ENCODE results near the gene MAP2K2.

The MAP2K2 gene

DNA sequence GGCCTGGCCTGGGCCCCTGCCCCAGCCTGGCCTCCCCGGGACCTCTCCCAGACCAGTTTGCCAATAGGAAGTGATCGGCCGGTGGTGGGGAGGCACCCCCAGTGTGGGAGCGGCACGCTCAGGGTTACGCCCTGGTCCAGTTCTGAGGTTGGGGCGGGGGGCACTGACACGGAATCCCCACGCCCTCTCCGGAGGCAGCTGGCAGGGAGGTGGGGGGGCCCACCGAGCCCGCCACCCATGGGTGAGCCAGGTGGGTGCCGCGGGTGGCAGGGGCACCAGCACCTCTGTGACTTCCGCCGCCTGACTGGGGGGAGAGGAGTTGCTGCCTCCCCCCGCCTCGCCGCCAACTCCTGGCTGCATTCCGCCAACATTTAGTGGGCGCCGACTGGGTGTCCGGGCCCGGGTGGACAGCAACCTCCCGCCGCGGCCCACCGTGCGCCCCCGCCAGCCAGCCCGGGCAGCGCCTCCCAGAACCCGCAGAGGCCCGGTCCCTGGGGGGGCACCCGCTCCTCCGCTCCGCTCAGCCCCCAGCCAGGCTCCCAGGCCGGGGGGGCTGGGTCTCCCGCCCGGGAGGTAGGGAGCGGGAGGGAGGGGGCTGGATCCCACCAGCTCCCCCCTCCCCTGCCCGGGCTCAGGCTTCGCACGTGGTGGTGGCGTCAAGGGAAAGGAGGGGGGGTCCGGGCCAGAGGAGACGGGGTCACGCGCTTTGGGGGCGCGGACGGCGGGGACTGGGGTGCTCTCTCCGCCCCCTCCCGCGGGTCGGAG is 59.2 kb downstream of the MAP2K2 start:
- DNase-seq (ENCODE audit: low spot score in 2 of 2), result peak; percentile 36 to 77
- peaks cover 40% of the 10 kb centered on the region for H3K4me1 Mint-ChIP-seq
- no peak for ATAC-seq
- H3K4me3 Mint-ChIP-seq, result peak overlapping the region; percentile 89
- H3K36me3 Mint-ChIP-seq, result peaks cover 54% of the 10 kb centered on the region
- no peaks in the 10 kb centered on the region for H3K9me3 Mint-ChIP-seq
- peak overlapping the region; percentile 86 for H3K27ac Mint-ChIP-seq

DNA sequence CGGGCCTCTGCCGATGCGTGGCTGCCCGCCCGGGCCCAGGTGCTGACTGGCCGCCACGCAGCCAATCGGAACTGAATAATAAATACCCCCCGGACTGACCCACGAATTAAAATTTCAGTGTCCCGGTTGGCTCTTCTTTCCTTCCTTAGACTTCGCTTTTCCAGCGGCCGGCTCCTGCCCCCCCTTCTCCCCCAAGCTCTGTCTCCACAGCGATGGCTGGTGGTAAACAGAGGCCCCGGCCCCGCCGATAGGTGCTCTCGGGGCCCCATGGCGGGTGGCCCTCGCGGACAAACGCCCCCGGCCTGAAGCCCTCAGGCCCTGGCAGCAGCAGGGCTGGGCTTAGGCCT is 59.8 kb downstream of the MAP2K2 start:
- peak overlapping the region; percentile 86 for H3K27ac Mint-ChIP-seq
- H3K4me3 Mint-ChIP-seq, result peak overlapping the region; percentile 89
- peaks cover 58% of the 10 kb centered on the region for H3K36me3 Mint-ChIP-seq
- DNase-seq (ENCODE audit: low spot score in 2 of 2) (no peak), ATAC-seq (no peak)
- peaks cover 39% of the 10 kb centered on the region for H3K4me1 Mint-ChIP-seq
- H3K9me3 Mint-ChIP-seq, result no peaks in the 10 kb centered on the region

DNA sequence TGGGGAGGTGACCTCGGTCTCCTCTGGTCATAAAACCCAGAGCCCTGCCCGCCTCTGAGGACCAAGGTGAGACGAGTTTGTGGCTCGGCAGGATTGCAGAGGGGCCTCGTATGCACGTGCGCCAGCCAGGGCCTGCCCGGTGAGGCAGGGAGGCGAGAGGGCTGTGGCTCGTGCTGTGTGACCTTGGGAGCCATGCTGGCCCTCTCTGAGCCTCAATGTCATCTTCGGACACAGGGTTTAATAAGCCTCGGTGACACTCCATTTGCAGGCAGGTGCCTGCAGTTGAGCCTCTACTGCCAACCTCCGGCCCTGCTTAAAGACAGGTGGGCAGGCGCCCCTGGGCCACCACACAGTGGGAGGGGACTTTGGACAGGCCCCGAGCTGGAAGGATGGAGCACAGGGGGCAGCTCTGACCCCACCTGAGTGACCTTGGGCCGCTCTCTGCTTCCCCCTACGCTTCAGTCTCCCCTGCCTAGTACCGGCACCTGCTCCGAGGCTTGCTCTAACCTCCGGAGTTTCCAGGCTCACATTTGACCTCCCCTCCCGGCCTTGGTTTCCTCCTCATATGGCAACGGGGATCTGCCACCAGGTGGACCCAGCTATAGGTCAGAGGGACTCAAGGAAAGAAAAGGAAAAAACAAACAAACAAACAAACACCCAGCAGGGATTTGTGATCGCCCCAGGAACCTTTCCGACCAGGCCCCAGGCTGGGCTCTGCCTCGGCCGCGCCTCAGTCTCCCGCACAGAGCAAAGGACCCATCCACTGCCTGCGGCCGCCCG is 60.4 kb downstream of the MAP2K2 start:
- no peak for ATAC-seq
- peak in 1 of 2 donors; percentile 65 for DNase-seq (ENCODE audit: low spot score in 2 of 2)
- peaks cover 58% of the 10 kb centered on the region for H3K36me3 Mint-ChIP-seq
- peak overlapping the region; percentile 86 for H3K27ac Mint-ChIP-seq
- H3K9me3 Mint-ChIP-seq, result no peaks in the 10 kb centered on the region
- peak overlapping the region; percentile 89 for H3K4me3 Mint-ChIP-seq
- H3K4me1 Mint-ChIP-seq, result peaks cover 36% of the 10 kb centered on the region

DNA sequence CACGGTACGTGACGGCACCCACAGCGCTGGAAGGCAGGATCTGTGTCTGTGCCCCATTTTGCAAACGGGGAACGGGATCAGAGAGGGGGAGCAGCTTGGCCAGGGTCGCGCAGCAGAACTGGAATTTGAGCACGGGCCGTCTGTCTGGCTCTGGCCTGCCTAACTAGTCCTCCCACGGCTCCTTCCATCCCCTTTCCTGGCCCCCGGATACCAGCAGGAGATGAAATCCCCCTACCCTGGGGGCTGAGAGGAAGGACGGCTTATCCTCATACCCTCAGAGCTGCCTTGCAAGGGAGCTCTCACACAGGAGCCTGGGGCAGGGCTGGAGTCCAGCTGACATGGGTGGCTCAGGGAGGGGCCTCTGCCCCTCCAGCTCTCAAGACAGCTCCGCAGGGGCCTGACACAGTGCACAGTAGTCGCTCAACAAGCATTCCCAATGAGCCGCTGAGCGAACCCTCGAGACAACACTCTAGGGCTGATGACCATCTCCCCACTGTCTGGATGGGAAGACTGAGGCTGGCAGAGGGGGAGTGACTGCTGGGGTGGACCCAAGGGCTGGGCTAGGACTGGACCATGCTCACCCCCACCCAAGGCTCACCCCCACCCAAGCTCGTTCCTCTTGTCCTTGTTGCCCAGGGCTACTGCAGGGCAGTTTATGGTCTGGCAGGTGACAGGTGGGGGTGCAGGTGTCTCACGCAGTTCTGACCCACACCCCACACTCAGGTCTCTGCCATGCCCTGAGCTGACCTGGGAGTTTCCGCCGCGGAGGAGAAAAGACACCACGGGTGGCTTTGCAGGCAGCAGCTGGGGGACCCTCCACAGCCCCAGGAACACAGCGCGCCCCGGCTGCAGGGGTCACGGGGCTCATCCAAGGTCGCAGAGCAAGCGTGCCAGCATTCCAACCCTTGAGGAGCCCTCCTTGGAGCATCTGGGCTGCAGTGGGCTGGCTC is 61.2 kb downstream of the MAP2K2 start:
- H3K27ac Mint-ChIP-seq, result peak overlapping the region; percentile 86
- H3K4me3 Mint-ChIP-seq, result peak overlapping the region; percentile 89
- DNase-seq (ENCODE audit: low spot score in 2 of 2) (no peak), ATAC-seq (no peak)
- peaks cover 59% of the 10 kb centered on the region for H3K36me3 Mint-ChIP-seq
- no peaks in the 10 kb centered on the region for H3K9me3 Mint-ChIP-seq
- H3K4me1 Mint-ChIP-seq, result peaks cover 39% of the 10 kb centered on the region

DNA sequence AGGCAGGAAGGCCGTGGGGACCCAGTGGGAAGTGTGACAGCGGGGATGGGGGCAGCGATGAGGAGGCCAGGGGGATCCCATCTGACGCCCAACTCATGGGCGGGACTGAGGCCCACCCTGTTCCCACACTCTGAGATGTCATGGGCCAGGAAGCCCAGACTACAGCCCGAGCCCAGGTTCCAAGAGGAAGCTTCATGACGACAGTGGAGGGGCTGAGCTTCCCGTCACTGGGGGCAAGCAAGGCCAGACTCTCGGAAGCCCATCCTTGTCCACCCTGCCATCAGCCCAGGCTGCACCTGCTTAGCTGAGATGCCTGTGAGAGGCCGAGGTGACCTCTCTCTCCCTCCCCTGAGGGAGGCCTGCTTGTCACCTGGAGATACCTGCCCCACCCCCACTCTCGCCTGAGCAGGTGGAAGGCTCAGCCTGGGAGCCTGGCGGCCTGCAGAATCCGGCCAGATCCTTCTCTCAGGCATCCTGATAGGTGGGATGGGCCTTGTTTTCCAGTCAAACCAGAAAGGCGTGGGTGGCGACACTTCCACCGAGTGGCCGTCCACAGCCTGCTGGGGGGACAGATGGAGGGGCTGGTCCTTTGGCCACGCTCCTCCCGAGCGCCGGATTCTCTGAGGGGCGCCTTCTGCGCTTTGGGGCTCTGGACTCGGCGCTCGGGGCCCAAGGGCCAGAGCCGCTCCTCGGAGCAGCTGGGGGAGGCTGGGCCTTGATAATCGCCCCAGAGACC is 62.1 kb downstream of the MAP2K2 start:
- H3K4me1 Mint-ChIP-seq, result peaks cover 47% of the 10 kb centered on the region
- no peak for ATAC-seq
- peak overlapping the region; percentile 89 for H3K4me3 Mint-ChIP-seq
- H3K27ac Mint-ChIP-seq, result peak overlapping the region; percentile 86
- H3K9me3 Mint-ChIP-seq, result no peaks in the 10 kb centered on the region
- DNase-seq (ENCODE audit: low spot score in 2 of 2), result no peak
- peaks cover 67% of the 10 kb centered on the region for H3K36me3 Mint-ChIP-seq

DNA sequence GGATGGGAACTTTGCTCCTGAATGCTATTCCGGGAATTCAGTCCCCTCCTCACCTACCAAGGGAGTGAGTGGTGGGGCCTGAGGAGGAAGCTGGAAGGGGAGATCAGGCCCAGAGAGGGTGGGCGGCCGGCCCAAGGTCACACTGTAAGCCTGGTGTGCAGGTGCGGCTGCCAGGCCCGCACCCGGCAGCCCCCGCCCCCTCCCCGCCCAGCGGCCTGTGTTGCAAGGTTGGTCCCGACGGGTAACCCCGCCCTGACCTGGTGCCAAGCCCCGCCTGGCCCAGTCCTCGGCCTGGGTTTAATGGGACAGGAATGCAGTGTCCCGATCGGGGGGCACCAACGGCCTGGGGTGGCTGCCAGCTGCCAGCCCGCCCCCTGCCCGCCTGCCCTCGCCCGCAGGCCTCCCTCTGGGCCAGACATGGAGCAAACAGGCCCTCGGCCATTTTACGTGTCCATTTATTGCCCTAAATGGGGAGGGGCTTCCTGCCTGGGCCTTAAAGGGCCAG is 62.7 kb downstream of the MAP2K2 start:
- ATAC-seq (no peak), DNase-seq (ENCODE audit: low spot score in 2 of 2) (peak; percentile 27 to 69)
- Mint-ChIP-seq H3K4me1 (peaks cover 50% of the 10 kb centered on the region), H3K36me3 (peaks cover 73% of the 10 kb centered on the region), H3K4me3 (peak overlapping the region; percentile 89), H3K27ac (peak overlapping the region; percentile 93), H3K9me3 (no peaks in the 10 kb centered on the region)

DNA sequence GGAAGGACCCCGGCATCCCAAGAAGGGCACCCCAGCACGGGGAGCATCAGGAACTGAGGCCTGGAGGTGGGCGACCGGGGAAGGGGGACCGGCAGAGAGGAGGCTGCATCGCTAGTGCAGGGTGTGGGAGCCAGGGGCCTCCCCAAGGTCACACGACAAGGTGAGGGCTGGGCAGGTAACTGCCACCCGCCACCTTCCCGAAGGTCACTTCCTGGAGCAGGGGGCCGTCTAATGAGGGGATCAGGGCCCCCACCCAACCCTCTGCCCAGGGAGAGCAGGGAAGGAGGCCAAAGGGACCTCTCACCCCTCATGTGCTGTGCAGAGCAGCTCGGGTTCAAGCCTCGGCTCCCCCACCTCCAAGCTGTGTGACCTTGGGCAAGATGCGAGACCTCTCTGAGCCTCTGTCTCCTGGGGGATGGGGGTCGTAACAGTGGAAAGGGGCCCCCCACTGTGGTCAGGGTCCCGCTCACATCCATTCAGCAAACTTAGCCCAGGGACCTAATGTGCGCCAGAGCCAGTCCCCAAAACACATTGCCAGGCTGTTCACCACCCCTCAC is 63.2 kb downstream of the MAP2K2 start:
- H3K4me1 Mint-ChIP-seq, result peaks cover 55% of the 10 kb centered on the region
- H3K27ac Mint-ChIP-seq, result peak overlapping the region; percentile 93
- DNase-seq (ENCODE audit: low spot score in 2 of 2) (peak in 1 of 2 donors; percentile 23), ATAC-seq (no peak)
- no peaks in the 10 kb centered on the region for H3K9me3 Mint-ChIP-seq
- peak overlapping the region; percentile 89 for H3K4me3 Mint-ChIP-seq
- peaks cover 79% of the 10 kb centered on the region for H3K36me3 Mint-ChIP-seq

DNA sequence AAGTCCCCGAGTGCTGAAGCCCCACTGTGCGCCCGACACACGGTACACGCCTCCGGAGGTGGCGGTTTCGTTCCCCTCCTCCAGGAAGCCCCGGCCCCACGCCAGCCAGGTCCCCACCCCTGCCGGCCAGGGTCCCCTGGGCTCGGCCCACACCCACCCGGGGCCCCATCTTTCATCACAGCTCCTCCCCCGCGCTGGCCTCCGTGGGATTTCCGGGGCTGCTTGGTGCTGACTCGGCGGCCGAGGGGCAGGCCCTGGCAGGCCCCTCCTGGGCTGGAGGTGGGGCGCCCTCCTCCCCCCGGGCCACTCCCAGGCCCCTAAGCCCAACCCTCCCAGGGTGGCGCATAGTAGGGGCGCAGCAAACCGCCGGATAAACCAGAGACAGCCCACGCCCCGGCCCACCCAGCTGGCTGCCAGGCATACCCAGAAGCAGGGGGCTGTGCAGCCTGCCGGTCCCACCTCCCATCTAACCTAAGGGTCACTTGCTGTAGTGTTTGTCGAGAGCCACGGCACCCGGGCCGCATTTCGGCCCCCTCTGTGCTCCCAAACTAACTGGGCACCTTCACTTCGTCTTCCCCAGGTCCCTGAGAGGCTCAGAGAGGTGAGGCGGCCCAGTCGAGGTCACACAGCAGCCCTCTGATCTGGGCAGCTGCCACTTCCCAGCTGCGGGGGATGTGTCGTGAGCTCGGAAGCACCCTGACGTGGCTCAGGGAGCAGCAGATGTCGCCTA is 63.9 kb downstream of the MAP2K2 start:
- Mint-ChIP-seq H3K4me1 (peaks cover 59% of the 10 kb centered on the region), H3K4me3 (peak overlapping the region; percentile 89), H3K36me3 (peaks cover 85% of the 10 kb centered on the region), H3K27ac (peak overlapping the region; percentile 93), H3K9me3 (no peaks in the 10 kb centered on the region)
- peak; percentile 68 for ATAC-seq
- DNase-seq (ENCODE audit: low spot score in 2 of 2), result peak; percentile 73 to 91

DNA sequence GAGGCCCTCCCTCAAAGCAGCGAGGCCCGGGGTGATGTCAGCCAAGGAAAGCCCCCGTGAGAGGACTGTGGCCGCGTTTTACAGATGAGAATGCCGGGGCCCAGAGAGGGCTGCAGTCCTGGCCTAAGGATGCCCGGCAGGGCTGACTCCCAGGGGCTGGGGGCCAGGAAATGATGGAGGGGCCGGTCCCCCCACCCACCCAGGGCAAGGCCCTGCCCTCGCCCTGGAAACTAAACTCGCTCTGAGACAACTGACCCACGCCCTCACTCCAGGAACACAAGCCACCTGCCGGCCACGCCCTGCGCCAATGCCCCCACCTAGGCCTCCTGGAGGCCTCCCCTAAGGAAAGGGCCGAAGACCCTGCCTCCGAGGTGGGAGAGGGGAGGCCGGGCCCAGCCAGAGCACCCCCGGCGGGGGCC is 64.5 kb downstream of the MAP2K2 start:
- H3K9me3 Mint-ChIP-seq, result no peaks in the 10 kb centered on the region
- peak overlapping the region; percentile 89 for H3K4me3 Mint-ChIP-seq
- DNase-seq (ENCODE audit: low spot score in 2 of 2) (no peak), ATAC-seq (peak; percentile 19)
- peak overlapping the region; percentile 93 for H3K27ac Mint-ChIP-seq
- H3K36me3 Mint-ChIP-seq, result peaks cover 91% of the 10 kb centered on the region
- H3K4me1 Mint-ChIP-seq, result peaks cover 59% of the 10 kb centered on the region

DNA sequence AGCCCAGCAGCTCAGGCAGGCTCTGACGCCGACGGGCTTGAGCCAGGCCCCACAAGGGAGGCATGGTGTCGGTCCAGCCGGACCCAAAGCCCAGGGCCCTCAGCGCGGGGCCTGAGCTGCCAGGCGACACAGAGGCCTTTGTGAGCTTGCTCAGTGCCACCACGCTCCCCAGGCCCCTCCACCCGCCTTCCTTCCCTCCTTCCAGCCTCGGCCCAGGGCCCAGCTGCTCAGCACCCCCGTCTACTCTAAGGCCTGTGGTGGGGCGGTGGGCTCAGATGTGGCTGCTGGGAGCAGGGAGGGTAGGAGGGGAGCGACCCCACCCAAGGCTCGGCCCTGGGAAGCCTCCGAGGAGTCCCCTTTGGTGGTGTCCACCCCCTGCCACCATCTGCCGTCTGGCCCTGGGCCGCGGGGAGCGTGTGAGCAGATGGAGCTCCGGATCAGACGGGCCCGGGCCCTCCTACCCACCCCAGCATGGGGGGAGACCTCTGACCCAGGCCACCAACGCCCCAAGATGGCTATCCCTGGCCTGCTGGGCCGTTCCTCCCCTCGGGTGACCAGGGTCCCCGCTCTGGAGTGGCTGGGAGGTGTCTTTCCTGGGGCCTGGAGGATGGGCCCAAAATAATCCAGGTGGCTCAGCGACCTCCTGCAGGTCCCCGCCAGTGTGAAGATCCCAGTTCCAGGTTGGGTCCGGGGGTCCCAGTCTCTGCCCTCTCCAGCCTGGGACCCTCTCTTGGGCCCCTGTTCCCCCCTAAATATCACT is 65.0 kb downstream of the MAP2K2 start:
- Mint-ChIP-seq H3K4me1 (peaks cover 59% of the 10 kb centered on the region), H3K9me3 (no peaks in the 10 kb centered on the region), H3K27ac (peak overlapping the region; percentile 93), H3K4me3 (peak overlapping the region; percentile 89), H3K36me3 (peaks cover 86% of the 10 kb centered on the region)
- no peak for ATAC-seq
- DNase-seq (ENCODE audit: low spot score in 2 of 2), result no peak

DNA sequence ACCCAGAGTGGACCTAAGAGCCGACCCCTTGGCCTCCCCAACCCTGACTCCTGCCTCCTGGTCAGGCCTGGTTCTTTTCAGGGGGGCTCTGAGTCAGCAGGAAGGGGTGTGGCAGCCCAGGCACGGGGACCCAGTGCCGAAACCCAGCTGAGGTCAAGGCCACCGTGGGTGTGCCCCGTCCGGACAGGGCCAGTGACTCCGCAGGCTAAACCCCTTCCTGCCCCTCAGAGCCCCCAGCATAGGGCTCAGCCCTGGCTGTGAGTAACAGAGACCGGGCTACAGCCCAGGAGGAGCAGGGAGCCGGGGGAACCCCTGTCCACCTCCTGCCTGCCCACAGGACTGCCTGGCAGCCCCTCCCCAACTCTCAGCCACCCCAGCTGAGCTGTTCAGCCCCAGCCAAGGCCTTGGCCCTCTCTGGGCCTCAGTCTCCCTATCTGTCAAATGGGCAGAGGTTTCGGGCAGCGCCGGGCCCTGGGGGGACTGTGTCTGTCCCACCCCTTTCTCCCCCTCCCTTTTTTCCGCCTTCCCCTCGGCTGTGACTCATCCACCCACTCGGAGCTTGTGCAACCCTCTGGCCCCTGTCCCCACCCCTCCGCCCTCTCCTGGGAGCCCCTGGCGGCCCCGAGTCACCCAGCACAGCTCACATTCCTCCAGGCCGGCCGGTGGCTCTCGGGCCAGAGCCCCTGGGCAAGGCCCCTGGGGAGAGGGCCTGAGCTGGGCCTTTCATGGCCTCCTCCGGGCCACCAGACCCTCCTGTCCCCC is 65.8 kb downstream of the MAP2K2 start:
- peak overlapping the region; percentile 93 for H3K27ac Mint-ChIP-seq
- DNase-seq (ENCODE audit: low spot score in 2 of 2), result peak; percentile 60 to 80
- peaks cover 59% of the 10 kb centered on the region for H3K4me1 Mint-ChIP-seq
- ATAC-seq, result peak; percentile 68
- peak overlapping the region; percentile 89 for H3K4me3 Mint-ChIP-seq
- H3K9me3 Mint-ChIP-seq, result no peaks in the 10 kb centered on the region
- peaks cover 86% of the 10 kb centered on the region for H3K36me3 Mint-ChIP-seq

DNA sequence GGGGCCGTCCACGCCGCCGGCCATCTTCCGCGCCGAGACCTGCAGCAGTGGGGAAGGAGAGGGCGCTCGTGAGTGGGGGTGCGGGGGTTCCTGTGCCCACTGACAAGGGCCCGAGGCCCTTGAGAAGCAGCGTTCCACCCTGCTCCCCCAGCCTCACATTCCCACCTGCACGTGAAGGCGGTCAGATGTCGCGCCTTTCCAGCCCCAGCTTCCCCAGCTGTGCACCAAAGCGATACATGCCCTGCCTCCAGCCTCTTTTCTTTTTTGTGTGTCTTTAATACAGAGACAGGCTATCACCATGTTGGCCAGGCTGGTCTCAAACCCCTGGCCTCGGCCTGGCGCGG is 68.7 kb downstream of the MAP2K2 start:
- DNase-seq (ENCODE audit: low spot score in 2 of 2), result no peak
- H3K36me3 Mint-ChIP-seq, result peaks cover 90% of the 10 kb centered on the region
- peaks cover 73% of the 10 kb centered on the region for H3K4me1 Mint-ChIP-seq
- H3K27ac Mint-ChIP-seq, result no peak overlapping the region
- no peak overlapping the region for H3K4me3 Mint-ChIP-seq
- ATAC-seq, result no peak
- H3K9me3 Mint-ChIP-seq, result no peaks in the 10 kb centered on the region
